Measurements from ENCODE around the gene DOK1. TPM values are rescaled to one million over a fixed set of nuclear protein-coding genes. Genes with fewer than 3 reads are reported as not detected.

The DOK1 gene
- total RNA-seq, 1 donor from 2014 or later = 15.7 TPM

DNA sequence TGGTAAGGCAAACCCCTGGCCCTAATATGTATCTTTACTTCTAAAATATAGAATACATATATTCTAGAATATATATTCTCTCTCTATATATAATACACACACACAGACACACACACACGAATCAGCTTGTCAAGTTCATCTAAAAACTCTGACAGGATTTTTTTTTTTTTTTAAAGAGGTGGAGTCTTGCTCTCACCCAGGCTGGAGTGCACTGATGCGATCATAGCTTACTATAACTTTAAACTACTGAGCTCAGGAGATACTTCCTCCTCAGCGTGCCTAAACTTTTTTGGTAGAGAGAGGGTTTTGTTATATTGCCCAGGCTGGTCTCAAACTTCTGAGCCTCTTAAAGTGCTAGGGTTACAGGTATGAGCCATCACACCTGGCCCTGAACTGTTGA lies 45.2 kb downstream of the DOK1 start:
- DNase-seq (ENCODE audit: low read depth, low spot score) = no peak

DNA sequence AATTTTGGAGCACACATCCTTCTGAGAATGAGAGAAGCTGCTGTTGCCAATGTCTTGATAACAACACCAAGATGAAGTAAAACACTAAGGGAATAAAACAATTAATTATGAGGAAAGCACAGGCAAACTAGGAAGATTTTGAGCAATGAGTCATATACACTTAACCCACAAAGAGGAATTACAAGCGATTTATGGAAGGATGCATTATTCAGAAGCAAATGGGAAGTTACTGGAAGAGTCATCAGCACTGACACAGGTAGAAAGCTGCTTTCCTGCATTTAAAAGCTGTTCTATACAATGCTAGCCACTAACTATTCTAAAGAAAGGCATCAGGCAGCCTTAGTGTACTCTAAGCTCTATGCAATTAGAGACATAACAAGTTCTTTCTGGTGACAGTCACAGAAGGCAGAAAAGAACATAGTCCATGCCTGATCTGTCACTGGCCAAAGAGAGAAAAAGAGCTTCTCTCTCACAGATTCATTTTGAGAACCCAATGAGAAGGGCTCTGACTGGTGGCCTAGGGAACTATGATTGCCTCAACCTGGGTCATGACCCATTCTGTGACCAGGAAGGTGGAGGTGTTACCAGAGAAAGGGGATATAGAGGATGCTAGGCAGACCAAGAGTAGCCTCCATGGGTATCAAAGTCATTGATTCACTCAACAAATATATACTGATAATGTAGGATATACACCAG lies 48.2 kb downstream of the DOK1 start:
- no peak for DNase-seq (ENCODE audit: low read depth, low spot score)

DNA sequence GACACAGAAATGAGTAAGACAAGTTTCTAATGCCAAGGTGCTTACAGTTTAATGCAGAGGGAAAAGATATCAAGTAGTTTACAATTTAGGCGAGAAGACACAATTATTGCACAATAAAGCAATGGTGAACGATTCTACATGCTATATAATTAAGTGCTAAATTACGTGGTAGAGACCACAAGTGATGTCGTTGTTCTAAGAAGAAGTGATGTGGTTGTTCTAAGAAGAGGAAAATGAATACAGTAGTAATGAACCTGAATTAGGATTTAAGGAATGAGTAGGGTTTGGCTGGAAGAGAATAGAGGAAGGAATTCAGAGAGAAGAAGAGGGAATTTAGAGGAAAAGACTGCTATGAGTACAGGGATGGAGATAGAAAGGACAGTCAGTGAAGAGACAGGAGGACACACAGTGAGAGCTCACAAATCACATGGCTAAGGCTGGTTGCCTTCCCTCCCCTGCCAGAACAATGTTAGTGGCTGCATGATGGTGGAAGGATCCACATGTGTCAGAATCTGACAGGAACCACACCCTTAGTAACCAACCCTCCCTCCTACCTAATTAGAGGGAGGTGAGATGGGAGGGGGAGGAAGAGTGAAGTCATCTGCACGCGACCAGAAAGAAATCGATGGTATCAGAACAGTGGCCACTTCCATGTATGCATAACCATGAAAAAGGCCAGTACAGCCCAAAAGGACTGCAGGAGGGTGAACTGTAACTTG lies 48.9 kb downstream of the DOK1 start:
- no peak for DNase-seq (ENCODE audit: low read depth, low spot score)

DNA sequence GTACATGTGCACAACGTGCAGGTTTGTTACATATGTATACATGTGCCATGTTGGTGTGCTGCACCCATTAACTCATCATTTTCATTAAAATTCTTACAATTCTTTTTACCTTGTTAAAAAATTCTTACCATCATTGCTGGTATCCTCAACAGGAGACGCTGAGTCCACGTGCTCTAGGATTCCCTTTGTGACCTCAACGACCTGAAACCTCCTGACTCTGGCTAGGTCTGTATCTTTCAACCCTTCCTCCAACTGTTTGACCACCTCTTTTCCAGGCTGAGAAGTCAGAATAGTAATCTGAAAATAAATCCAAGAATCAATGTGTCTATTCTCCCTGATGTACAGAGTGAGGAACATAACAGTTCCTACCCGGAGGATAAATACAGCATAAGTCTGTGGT lies 52.4 kb downstream of the DOK1 start:
- no peak for DNase-seq (ENCODE audit: low read depth, low spot score)

Other genes starting within 250 kb of the DOK1 start
- gene SLC4A5, start 211.3 kb upstream of the DOK1 start, total RNA-seq = 0.04 TPM in 1 of 2 replicates, not detected in the other
- gene DCTN1, start 174.4 kb upstream of the DOK1 start, total RNA-seq = 143 and 172 TPM in 2 replicates
- gene C2orf81, start 133.1 kb upstream of the DOK1 start, total RNA-seq = 0.13 and 0.28 TPM in 2 replicates
- gene WDR54, start 133.0 kb upstream of the DOK1 start, total RNA-seq = 40.7 and 59.7 TPM in 2 replicates
- 6.1 and 8.8 TPM in 2 replicates for gene RTKN, start 112.8 kb upstream of the DOK1 start, total RNA-seq
- gene INO80B, start 99.6 kb upstream of the DOK1 start, total RNA-seq = 13.1 and 16.2 TPM in 2 replicates
- 26.7 and 33.4 TPM in 2 replicates for gene WBP1, start 96.3 kb upstream of the DOK1 start, total RNA-seq
- 75.1 and 82.4 TPM in 2 replicates for gene MOGS, start 89.3 kb upstream of the DOK1 start, total RNA-seq
- 28.6 and 45.8 TPM in 2 replicates for gene MRPL53, start 82.0 kb upstream of the DOK1 start, total RNA-seq
- gene CCDC142, start 71.7 kb upstream of the DOK1 start, total RNA-seq = 14.4 and 21.1 TPM in 2 replicates
- gene TTC31, start 71.6 kb upstream of the DOK1 start, total RNA-seq = 7.3 and 10.1 TPM in 2 replicates
- 2.4 and 4.2 TPM in 2 replicates for gene LBX2, start 55.1 kb upstream of the DOK1 start, total RNA-seq
- gene PCGF1, start 47.0 kb upstream of the DOK1 start, total RNA-seq = 15.0 and 18.2 TPM in 2 replicates
- gene TLX2, start 40.3 kb upstream of the DOK1 start, total RNA-seq = not detected in 2 replicates
- gene DQX1, start 28.5 kb upstream of the DOK1 start, total RNA-seq = not detected in 2 replicates
- gene AUP1, start 25.0 kb upstream of the DOK1 start, total RNA-seq = 95.4 and 124 TPM in 2 replicates
- 52.5 and 59.9 TPM in 2 replicates for gene HTRA2, start 24.8 kb upstream of the DOK1 start, total RNA-seq
- 1.2 and 1.8 TPM in 2 replicates for gene LOXL3, start 778 bp upstream of the DOK1 start, total RNA-seq
- not detected in 2 replicates for gene M1AP, start 93.6 kb downstream of the DOK1 start, total RNA-seq
- gene SEMA4F, start 99.5 kb downstream of the DOK1 start, total RNA-seq = 5.5 and 6.4 TPM in 2 replicates

All from pulmonary artery endothelial cell (primary cell).